Smooth muscle cell (in vitro differentiated cells): ENCODE measurements around the gene SSU72. TPM values are rescaled to one million over a fixed set of nuclear protein-coding genes. Genes with fewer than 3 reads are reported as not detected.

Source experiments
- DNase-seq: peaks from one replicate; lab custom pipeline; 2025; ENCODE audit not compliant: unreplicated experiment; lab: John Stamatoyannopoulos, UW
- H2AFZ ChIP-seq: fragments of 200-600 bp; sonication (generic); 2 replicates; pipeline ENCODE4 v1.6.0; 2016; ENCODE audit warnings: antibody characterized with exemption, low read depth, mild to moderate bottlenecking
- H3F3A ChIP-seq: fragments of 200-600 bp; sonication (generic); 2 replicates; pipeline ENCODE4 v1.6.0; 2017; ENCODE audit warnings: antibody characterized with exemption, low read depth
- H3K27ac ChIP-seq: fragments of 200-600 bp; sonication (generic); 2 replicates; pipeline ENCODE4 v1.5.1; 2016; ENCODE audit warnings: low read depth, mild to moderate bottlenecking
- H3K27me3 ChIP-seq: fragments of 200-600 bp; sonication (generic); 2 replicates; pipeline ENCODE4 v1.6.1; 2016; ENCODE audit warnings: low read depth, mild to moderate bottlenecking
- H3K36me3 ChIP-seq: fragments of 200-600 bp; sonication (generic); 2 replicates; pipeline ENCODE4 v1.5.1; 2016; ENCODE audit warnings: low read depth
- H3K4me1 ChIP-seq: fragments of 200-600 bp; sonication (generic); 2 replicates; pipeline ENCODE4 v1.5.1; 2016; ENCODE audit warnings: low read depth
- H3K4me2 ChIP-seq: fragments of 200-600 bp; sonication (generic); 2 replicates; pipeline ENCODE4 v1.6.0; 2016; ENCODE audit warnings: mild to moderate bottlenecking
- H3K4me3 ChIP-seq: fragments of 200-600 bp; sonication (generic); 2 replicates; pipeline ENCODE4 v1.5.1; 2016; ENCODE audit warnings: mild to moderate bottlenecking
- H3K79me2 ChIP-seq: fragments of 200-600 bp; sonication (generic); 2 replicates; pipeline ENCODE4 v1.6.0; 2016; ENCODE audit warnings: low read depth, mild to moderate bottlenecking
- H3K9ac ChIP-seq: fragments of 200-600 bp; sonication (generic); 2 replicates; pipeline ENCODE4 v1.6.0; 2016; ENCODE audit warnings: low read depth
- H3K9me3 ChIP-seq: fragments of 200-600 bp; sonication (generic); replicated peaks from 2 replicates; pipeline ENCODE4 v1.5.1; 2016; ENCODE audit warnings: low read depth
- H4K20me1 ChIP-seq: fragments of 200-600 bp; sonication (generic); 2 replicates; pipeline ENCODE4 v1.6.0; 2016; ENCODE audit warnings: low read depth
- CTCF ChIP-seq: fragments of 200-600 bp; sonication (generic); IDR thresholded peaks from 2 replicates; pipeline ENCODE4 v1.5.1; 2017; ENCODE audit warnings: borderline replicate concordance, mild to moderate bottlenecking, antibody characterized with exemption; ENCODE audit not compliant: insufficient read depth, poor library complexity, severe bottlenecking
- WGBS: methylation state at CpG from one replicate; pipeline ENCODE4 v1.1.7; 2016; ENCODE audit warnings: low lambda C conversion rate; 5-methylcytosine and 5-hydroxymethylcytosine counted together
- polyA plus RNA-seq: library from polyadenylated mRNA; unstranded; fragments of >200 nt; fragmentation: Nextera tagmentation; extraction: Ambion mirVana; gene quantifications from 2 replicates; pipeline ENCODE4 v1.2.1, GENCODE V29; 2016
- total RNA-seq: library from RNA; depleted of rRNA; stranded (reverse); fragments of >200 nt; gene quantifications from 2 replicates; pipeline ENCODE4 v1.2.3, GENCODE V29; 2014

The SSU72 gene
- total and polyA plus RNA-seq, 2 experiments from 2014 or later, result 116 to 223 TPM

GRCh38 chr1:1552263-1552639, 22.4 kb downstream of the SSU72 start:
- Histone ChIP-seq H3K9me3 (no peaks in the 10 kb centered on the region), H3K27ac (no peak overlapping the region), H2AFZ (no peak overlapping the region), H3F3A (no peaks in the 10 kb centered on the region), H3K36me3 (no peaks in the 10 kb centered on the region), H3K79me2 (peaks cover 36% of the 10 kb centered on the region), H4K20me1 (peaks cover 69% of the 10 kb centered on the region), H3K4me3 (no peak overlapping the region), H3K4me2 (no peak overlapping the region), H3K9ac (no peak overlapping the region), H3K27me3 (no peaks in the 10 kb centered on the region), H3K4me1 (no peaks in the 10 kb centered on the region)
- 90% methylated on average over 10 of the region's 10 CpGs for WGBS
- no peak for TF ChIP-seq CTCF
- DNase-seq, result no peak

DNA sequence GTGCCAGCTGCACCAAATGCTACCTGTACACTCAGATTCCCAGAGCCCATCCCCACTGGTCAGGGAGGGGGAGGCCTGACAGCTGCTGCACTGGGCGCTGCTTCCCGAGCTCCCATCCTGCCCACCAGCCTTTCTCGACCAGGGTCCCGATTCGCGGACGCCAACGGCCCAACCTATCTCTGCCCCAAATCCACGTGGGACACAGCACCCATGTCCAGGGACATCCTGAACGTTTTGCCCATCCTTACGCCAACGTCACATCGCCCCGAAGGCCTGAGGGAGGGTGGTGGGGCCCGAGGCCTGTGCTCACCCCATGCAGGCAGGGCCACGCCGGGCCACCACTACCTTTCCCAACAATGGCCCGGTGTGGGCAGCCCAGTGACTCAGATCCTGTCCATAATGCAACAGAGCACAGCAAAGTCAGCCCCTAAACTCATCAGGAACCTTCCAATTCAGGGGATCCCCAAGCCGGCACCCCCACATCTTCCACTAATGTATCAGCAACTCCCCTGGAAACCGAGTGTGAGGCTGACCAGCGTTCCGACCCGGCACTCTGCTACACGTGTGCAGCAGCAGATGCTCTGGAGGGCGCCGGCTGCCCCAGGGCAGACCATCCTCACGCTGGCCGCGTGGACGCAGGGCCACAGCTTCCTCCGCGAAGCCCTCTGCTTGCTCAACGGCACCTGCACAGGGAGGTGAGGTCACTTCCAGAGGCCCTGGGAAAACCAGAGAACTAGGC, 23.0 kb downstream of the SSU72 start:
- no peak for TF ChIP-seq CTCF
- H3K9ac ChIP-seq, result no peak overlapping the region
- H3K79me2 ChIP-seq, result peaks cover 36% of the 10 kb centered on the region
- H3K4me1 ChIP-seq, result no peaks in the 10 kb centered on the region
- H3K36me3 ChIP-seq, result no peaks in the 10 kb centered on the region
- DNase-seq, result no peak
- no peak overlapping the region for H3K4me2 ChIP-seq
- no peak overlapping the region for H2AFZ ChIP-seq
- H3K4me3 ChIP-seq, result no peak overlapping the region
- H4K20me1 ChIP-seq, result peaks cover 64% of the 10 kb centered on the region
- WGBS, result 96% methylated on average over 33 of the region's 33 CpGs
- H3K9me3 ChIP-seq, result no peaks in the 10 kb centered on the region
- no peaks in the 10 kb centered on the region for H3K27me3 ChIP-seq
- no peak overlapping the region for H3K27ac ChIP-seq
- H3F3A ChIP-seq, result no peaks in the 10 kb centered on the region

- WGBS, result 87% methylated on average over 15 of the region's 15 CpGs
- no peak overlapping the region for H3K4me3 ChIP-seq
- no peak overlapping the region for H3K27ac ChIP-seq
- peaks cover 34% of the 10 kb centered on the region for H3K79me2 ChIP-seq
- peaks cover 61% of the 10 kb centered on the region for H4K20me1 ChIP-seq
- no peaks in the 10 kb centered on the region for H3K27me3 ChIP-seq
- DNase-seq, result no peak
- H3K4me1 ChIP-seq, result no peaks in the 10 kb centered on the region
- H2AFZ ChIP-seq, result no peak overlapping the region
- H3K9ac ChIP-seq, result no peak overlapping the region
- no peaks in the 10 kb centered on the region for H3K9me3 ChIP-seq
- H3K36me3 ChIP-seq, result no peaks in the 10 kb centered on the region
- peak; percentile 21 for TF ChIP-seq CTCF
- no peak overlapping the region for H3K4me2 ChIP-seq
- no peaks in the 10 kb centered on the region for H3F3A ChIP-seq
These were observed 23.9 kb downstream of the SSU72 start for GRCh38 chr1:1550591-1551432.
